Loucy (cell line): ENCODE measurements around the gene JADE2.

Experiments
- H2AFZ ChIP-seq: fragments of 200-600 bp; sonication (generic); 2 replicates; pipeline ENCODE4 v1.6.0; 2016; ENCODE audit warnings: antibody characterized with exemption, mild to moderate bottlenecking, low read length, moderate library complexity
- H3F3A ChIP-seq: fragments of 200-600 bp; 2 replicates; pipeline ENCODE4 v1.6.0; 2016; ENCODE audit warnings: antibody characterized with exemption, low read depth, mild to moderate bottlenecking
- H3K27me3 ChIP-seq: fragments of 200-600 bp; sonication (generic); 2 replicates; pipeline ENCODE4 v1.6.1; 2014; ENCODE audit warnings: low read length, mild to moderate bottlenecking; ENCODE audit not compliant: insufficient read depth, poor library complexity, severe bottlenecking
- H3K36me3 ChIP-seq: fragments of 200-600 bp; sonication (generic); 2 replicates; pipeline ENCODE4 v1.6.1; 2016; ENCODE audit warnings: low read length; ENCODE audit not compliant: insufficient read depth
- H3K4me1 ChIP-seq: fragments of 200-600 bp; sonication (generic); 2 replicates; pipeline ENCODE4 v1.5.1; 2014; ENCODE audit warnings: low read length, mild to moderate bottlenecking; ENCODE audit not compliant: insufficient read depth, poor library complexity, severe bottlenecking
- H3K4me2 ChIP-seq: fragments of 200-600 bp; sonication (generic); 2 replicates; pipeline ENCODE4 v1.6.0; 2014; ENCODE audit warnings: antibody characterized with exemption, low read length, low read depth, mild to moderate bottlenecking; ENCODE audit not compliant: poor library complexity, severe bottlenecking
- H3K4me3 ChIP-seq: fragments of 200-600 bp; sonication (generic); 2 replicates; pipeline ENCODE4 v1.5.1; 2014; ENCODE audit warnings: low read length, mild to moderate bottlenecking, mixed read lengths; ENCODE audit not compliant: poor library complexity, severe bottlenecking
- H3K79me2 ChIP-seq: fragments of 200-600 bp; sonication (generic); 2 replicates; pipeline ENCODE4 v1.6.1; 2014; ENCODE audit warnings: low read length; ENCODE audit not compliant: insufficient read depth
- H3K9ac ChIP-seq: fragments of 200-600 bp; sonication (generic); 2 replicates; pipeline ENCODE4 v1.6.0; 2014; ENCODE audit warnings: mild to moderate bottlenecking, low read depth, low read length, moderate library complexity; ENCODE audit not compliant: poor library complexity, severe bottlenecking
- H3K9me2 ChIP-seq: fragments of 200-600 bp; sonication (generic); replicated peaks from 2 replicates; pipeline ENCODE4 v1.6.1; 2016; ENCODE audit warnings: low read depth, low read length, mixed read lengths
- H3K9me3 ChIP-seq: fragments of 200-600 bp; sonication (generic); 2 replicates; pipeline ENCODE4 v1.6.1; 2014; ENCODE audit warnings: mild to moderate bottlenecking, antibody characterized with exemption, low read length, low read depth; ENCODE audit not compliant: insufficient read depth
- H4K20me1 ChIP-seq: fragments of 200-600 bp; sonication (generic); 2 replicates; pipeline ENCODE4 v1.6.0; 2014; ENCODE audit warnings: antibody characterized with exemption, low read length, mild to moderate bottlenecking; ENCODE audit not compliant: insufficient read depth, poor library complexity, severe bottlenecking
- CTCF ChIP-seq: fragments of 200-600 bp; sonication (generic); conservative IDR thresholded peaks from 2 replicates; pipeline ENCODE4 v1.5.1; 2014; ENCODE audit warnings: mild to moderate bottlenecking, antibody characterized with exemption, low read length
- EZH2phosphoT487 ChIP-seq: fragments of 200-600 bp; IDR thresholded peaks from 2 replicates; pipeline ENCODE4 v1.6.1; 2018; ENCODE audit warnings: antibody characterized with exemption, mild to moderate bottlenecking, moderate library complexity, borderline replicate concordance

JADE2 gene

GRCh38 chr5:134580001-134580460 lies 54.6 kb downstream of the JADE2 start:
- H3K36me3 ChIP-seq = peaks cover 39% of the 10 kb centered on the region; the same call in 1 of the 2 replicates
- no peak overlapping the region for H3K9ac ChIP-seq
- no peaks in the 10 kb centered on the region for H3F3A ChIP-seq
- H3K4me1 ChIP-seq = no peaks in the 10 kb centered on the region
- no peaks in the 10 kb centered on the region for H3K27me3 ChIP-seq
- H3K4me3 ChIP-seq = no peak overlapping the region
- H4K20me1 ChIP-seq = no peaks in the 10 kb centered on the region
- H3K4me2 ChIP-seq = no peak overlapping the region
- H3K9me2 ChIP-seq = no peaks in the 10 kb centered on the region
- H3K79me2 ChIP-seq = no peaks in the 10 kb centered on the region
- H2AFZ ChIP-seq = no peak overlapping the region
- no peaks in the 10 kb centered on the region for H3K9me3 ChIP-seq
- TF ChIP-seq EZH2phosphoT487 (no peak), CTCF (no peak)

- no peak overlapping the region for H2AFZ ChIP-seq
- H3K4me3 ChIP-seq = no peak overlapping the region
- H3K27me3 ChIP-seq = no peaks in the 10 kb centered on the region
- peaks cover 32% of the 10 kb centered on the region; the same call in 1 of the 2 replicates for H3K36me3 ChIP-seq
- no peaks in the 10 kb centered on the region for H3K9me2 ChIP-seq
- H3K4me2 ChIP-seq = no peak overlapping the region
- no peak overlapping the region for H3K9ac ChIP-seq
- TF ChIP-seq EZH2phosphoT487 = no peak
- TF ChIP-seq CTCF = no peak
- H4K20me1 ChIP-seq = no peaks in the 10 kb centered on the region
- H3K4me1 ChIP-seq = no peaks in the 10 kb centered on the region
- H3K9me3 ChIP-seq = no peaks in the 10 kb centered on the region
- H3K79me2 ChIP-seq = no peaks in the 10 kb centered on the region
- H3F3A ChIP-seq = no peaks in the 10 kb centered on the region
These were observed 55.9 kb downstream of the JADE2 start for GRCh38 chr5:134581241-134581981.

- peaks cover 26% of the 10 kb centered on the region; the same call in 1 of the 2 replicates for H3K36me3 ChIP-seq
- H4K20me1 ChIP-seq = no peaks in the 10 kb centered on the region
- H3K4me1 ChIP-seq = peaks cover 4% of the 10 kb centered on the region
- no peaks in the 10 kb centered on the region for H3K9me3 ChIP-seq
- no peaks in the 10 kb centered on the region for H3K27me3 ChIP-seq
- no peak overlapping the region for H3K4me3 ChIP-seq
- H2AFZ ChIP-seq = no peak overlapping the region
- no peaks in the 10 kb centered on the region for H3K79me2 ChIP-seq
- H3K9ac ChIP-seq = no peak overlapping the region
- no peak for TF ChIP-seq EZH2phosphoT487
- TF ChIP-seq CTCF = no peak
- H3K4me2 ChIP-seq = no peak overlapping the region
- no peaks in the 10 kb centered on the region for H3K9me2 ChIP-seq
- H3F3A ChIP-seq = peaks cover 3% of the 10 kb centered on the region; the same call in 1 of the 2 replicates
These were observed 56.8 kb downstream of the JADE2 start for GRCh38 chr5:134582281-134582680.
